ENCODE measurements around the gene TCL1A. TPM values are rescaled to one million over a fixed set of nuclear protein-coding genes. Genes with fewer than 3 reads are reported as not detected.

TCL1A gene
- total RNA-seq, result not detected in 2 replicates

GRCh38 chr14:95713596-95714371 is at the start of gene TCL1A:
Gene TCL1A (minus strand): TSS chr14:95714125. CDS start chr14:95714066, 59 bp downstream.

DNA sequence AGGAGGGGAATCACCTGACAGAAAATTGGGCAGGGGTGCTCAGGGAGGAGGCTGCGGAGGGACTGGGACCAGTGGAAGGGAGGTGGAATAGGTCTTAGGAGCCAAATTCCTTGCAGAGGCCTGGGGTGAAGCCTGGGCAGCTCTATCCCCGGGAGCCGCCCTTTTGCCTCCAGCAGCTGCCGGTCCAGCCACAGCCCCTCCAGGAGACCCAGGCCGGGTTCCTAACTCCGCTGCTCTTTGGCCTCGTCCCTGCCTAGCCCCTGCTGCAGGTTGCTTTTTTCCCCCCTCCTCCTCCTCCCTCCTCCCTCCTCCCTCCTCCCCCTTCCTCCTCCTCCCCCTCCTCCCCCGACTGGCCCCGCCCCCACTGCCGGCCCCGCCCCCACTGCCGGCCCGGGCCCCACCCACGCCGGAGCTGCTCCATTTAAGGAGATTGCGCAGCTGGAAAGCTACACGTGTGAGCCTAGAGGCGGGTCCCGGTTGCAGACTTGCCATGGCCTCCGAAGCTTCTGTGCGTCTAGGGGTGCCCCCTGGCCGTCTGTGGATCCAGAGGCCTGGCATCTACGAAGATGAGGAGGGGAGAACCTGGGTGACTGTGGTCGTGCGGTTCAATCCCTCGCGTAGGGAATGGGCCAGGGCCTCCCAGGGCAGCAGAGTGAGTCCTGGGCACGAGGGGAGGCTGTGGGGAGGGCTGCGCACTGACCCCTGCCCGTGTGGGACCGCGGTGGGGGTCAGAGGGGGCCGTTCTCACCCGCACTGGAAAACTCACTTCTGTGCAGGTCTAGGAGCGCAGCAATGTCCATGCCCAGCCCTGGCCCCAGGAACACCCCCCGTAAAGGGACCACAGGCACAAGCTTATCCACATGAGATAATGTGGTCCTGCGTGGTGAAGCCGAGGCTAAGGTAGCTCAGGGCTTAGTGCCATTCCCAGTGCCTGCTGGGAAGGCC is 27.7 kb downstream of the TCL1A start, which contains the start of gene TCL1B:
TSS of gene TCL1B (plus strand) at position 449 of the 945 bp plus-strand sequence. CDS start at position 491, 42 bp downstream.

Other genes starting within 250 kb of the TCL1A start
- gene SYNE3, start 197.5 kb downstream of the TCL1A start, total RNA-seq, result 0.78 and 1.2 TPM in 2 replicates
- gene GLRX5, start 179.1 kb downstream of the TCL1A start, total RNA-seq, result 45.3 and 50.2 TPM in 2 replicates
- gene TCL1B, start 27.7 kb downstream of the TCL1A start, total RNA-seq, result not detected in 2 replicates
- not detected in 2 replicates for gene TUNAR, start 162.7 kb upstream of the TCL1A start, total RNA-seq

Measured in airway epithelial cell (primary cell).